GM12875 (cell line): ENCODE data around the gene CDH4.

Experiments
- H3K4me3 ChIP-seq: one replicate; pipeline ENCODE4 v1.5.1; 2011; ENCODE audit warnings: low read depth, low read length, control low read depth
- TF ChIP-seq, protein P1 (sequence below): IDR thresholded peaks from 2 replicates; pipeline ENCODE4 v1.5.1; 2011; ENCODE audit warnings: low read depth, mild to moderate bottlenecking, control low read depth, inconsistent platforms, low read length, moderate library complexity, borderline replicate concordance; ENCODE audit not compliant: insufficient read depth

The CDH4 gene

GRCh38 chr20:61840779-61841455 lies 588.9 kb downstream of the CDH4 start:
- no peak overlapping the region for H3K4me3 ChIP-seq
- TF ChIP-seq, protein P1, sequence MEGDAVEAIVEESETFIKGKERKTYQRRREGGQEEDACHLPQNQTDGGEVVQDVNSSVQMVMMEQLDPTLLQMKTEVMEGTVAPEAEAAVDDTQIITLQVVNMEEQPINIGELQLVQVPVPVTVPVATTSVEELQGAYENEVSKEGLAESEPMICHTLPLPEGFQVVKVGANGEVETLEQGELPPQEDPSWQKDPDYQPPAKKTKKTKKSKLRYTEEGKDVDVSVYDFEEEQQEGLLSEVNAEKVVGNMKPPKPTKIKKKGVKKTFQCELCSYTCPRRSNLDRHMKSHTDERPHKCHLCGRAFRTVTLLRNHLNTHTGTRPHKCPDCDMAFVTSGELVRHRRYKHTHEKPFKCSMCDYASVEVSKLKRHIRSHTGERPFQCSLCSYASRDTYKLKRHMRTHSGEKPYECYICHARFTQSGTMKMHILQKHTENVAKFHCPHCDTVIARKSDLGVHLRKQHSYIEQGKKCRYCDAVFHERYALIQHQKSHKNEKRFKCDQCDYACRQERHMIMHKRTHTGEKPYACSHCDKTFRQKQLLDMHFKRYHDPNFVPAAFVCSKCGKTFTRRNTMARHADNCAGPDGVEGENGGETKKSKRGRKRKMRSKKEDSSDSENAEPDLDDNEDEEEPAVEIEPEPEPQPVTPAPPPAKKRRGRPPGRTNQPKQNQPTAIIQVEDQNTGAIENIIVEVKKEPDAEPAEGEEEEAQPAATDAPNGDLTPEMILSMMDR, result no peak

- TF ChIP-seq, protein P1, result no peak
These were observed 589.5 kb downstream of the CDH4 start for GRCh38 chr20:61841551-61841950.

GRCh38 chr20:61841966-61842365 lies 589.9 kb downstream of the CDH4 start:
- TF ChIP-seq, protein P1, result no peak
- no peak overlapping the region for H3K4me3 ChIP-seq

More at GRCh38 chr20:61841551-61841950, 589.5 kb downstream of the CDH4 start:
- H3K4me3 ChIP-seq, result no peak overlapping the region

- TF ChIP-seq, protein P1, result no peak
- H3K4me3 ChIP-seq, result no peak overlapping the region
These were observed 592.6 kb downstream of the CDH4 start for GRCh38 chr20:61844621-61845020.

DNA sequence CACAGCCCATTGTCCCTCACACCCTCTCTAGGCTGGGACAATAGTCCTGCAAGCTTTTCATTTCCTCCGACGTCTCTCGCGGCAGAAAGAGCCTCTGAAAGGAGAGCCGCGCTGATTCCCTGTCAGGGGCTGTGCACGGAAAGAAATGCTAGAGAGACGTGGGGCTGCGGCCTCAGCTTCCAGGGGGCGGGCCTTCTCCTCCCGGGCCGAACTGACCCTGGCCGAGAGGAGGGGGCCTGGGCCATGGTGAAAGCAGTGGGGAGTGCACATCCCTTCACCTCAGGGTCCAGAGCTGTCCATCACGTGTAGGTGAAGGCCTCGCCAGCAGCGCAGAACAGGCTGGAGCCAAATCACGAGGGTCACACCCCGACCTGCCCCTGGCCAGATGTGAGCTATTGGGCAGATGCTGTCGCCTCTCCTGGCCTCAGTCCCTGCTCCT lies 593.2 kb downstream of the CDH4 start:
- TF ChIP-seq, protein P1, result no peak
- no peak overlapping the region for H3K4me3 ChIP-seq

- no peak overlapping the region for H3K4me3 ChIP-seq
- TF ChIP-seq, protein P1, result no peak
These were observed 594.0 kb downstream of the CDH4 start for GRCh38 chr20:61846074-61846473.

DNA sequence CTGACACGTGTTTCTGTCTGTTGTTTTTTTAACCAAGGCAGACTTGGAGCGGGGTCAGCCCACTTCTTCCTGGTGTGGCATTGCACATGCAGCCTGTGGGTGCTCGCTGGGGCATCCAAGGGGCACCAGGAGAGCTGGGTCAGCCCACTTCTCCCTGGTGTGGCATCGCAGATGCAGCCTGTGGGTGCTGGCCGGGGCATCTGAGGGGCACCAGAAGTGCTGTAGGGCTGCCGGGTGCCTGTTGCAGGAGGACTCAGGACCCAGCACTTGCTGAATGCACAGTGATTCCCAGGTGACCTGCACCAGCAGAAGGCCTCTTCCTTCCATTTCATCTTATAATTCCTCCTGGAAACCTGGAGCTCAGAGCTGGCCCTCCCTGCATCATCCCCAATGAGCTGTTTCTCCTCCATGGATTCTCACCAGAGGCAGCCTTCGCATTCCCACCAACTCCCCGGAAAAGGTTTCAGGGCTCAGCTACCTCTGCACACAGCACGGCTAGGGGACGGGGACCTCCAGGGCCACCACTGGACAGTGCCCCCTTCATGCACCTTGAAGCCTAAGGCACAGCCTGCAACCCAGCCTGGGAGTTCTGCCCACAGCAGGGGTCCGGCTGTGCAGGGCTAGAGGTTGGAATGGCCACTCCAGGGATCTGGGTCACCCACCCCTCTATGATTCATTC lies 594.8 kb downstream of the CDH4 start:
- no peak overlapping the region for H3K4me3 ChIP-seq
- TF ChIP-seq, protein P1, result no peak
